Muscle of back (tissue), 13 donors: ENCODE results near the gene IL16. TPM values are rescaled to one million over a fixed set of nuclear protein-coding genes. Genes with fewer than 3 reads are reported as not detected.
"Not testable (repeated sequence)": the region's sequence is repeated elsewhere in the genome, so short reads cannot be mapped to it uniquely, and the experiment has no call there.

Source experiments
- DNase-seq, 3 donors: peaks; one replicate each; pipeline versions ENCODE4 v3.0.0 to v3.0.0-alpha.2; 2013
- long read RNA-seq, 9 donors: transcript quantifications; one replicate each; lab custom pipeline, GENCODE V29; 2026
- polyA plus RNA-seq, 10 donors: library from polyadenylated mRNA; unstranded; fragments of 120-200 nt; gene quantifications; one replicate each; pipeline ENCODE4 v1.2.1, GENCODE V29; 2013; ENCODE audit not compliant: insufficient read length in 10 of 10

IL16 gene
- polyA plus RNA-seq, result 10 to 100 TPM in 1 of 10 donors, 1 to 10 TPM in 9; 5.8 to 15.2 (median 8.1) TPM
- long read RNA-seq, donor 1, partial matches to known transcripts, result 0 of 1 reads
- long read RNA-seq, donor 1, other reads (novel, unspliced or antisense), result 0 of 1 reads
- long read RNA-seq, donor 2, partial matches to known transcripts, result 0 of 1 reads
- long read RNA-seq, donor 2, other reads (novel, unspliced or antisense), result 0 of 1 reads
- long read RNA-seq, donor 3, result 0 reads
- long read RNA-seq, donor 4, result 0 reads
- long read RNA-seq, donor 5, partial matches to known transcripts, result 0 of 2 reads
- long read RNA-seq, donor 5, other reads (novel, unspliced or antisense), result 0 of 2 reads
- long read RNA-seq, donor 6, partial matches to known transcripts, result 0 of 1 reads
- long read RNA-seq, donor 6, other reads (novel, unspliced or antisense), result 0 of 1 reads
- long read RNA-seq, donor 7, result 0 reads
- long read RNA-seq, donor 8, partial matches to known transcripts, result 0 of 1 reads
- long read RNA-seq, donor 8, other reads (novel, unspliced or antisense), result 0 of 1 reads
- long read RNA-seq, donor 9, result 0 reads

- DNase-seq, result no peak
Observed at GRCh38 chr15:81196576-81197254, at the start of gene IL16. Gene IL16 (plus strand): TSS chr15:81196879. CDS start chr15:81225400, 28,521 bp downstream.

GRCh38 chr15:81151389-81151788 is 45.3 kb upstream of the IL16 start:
- DNase-seq, result no peak

GRCh38 chr15:81152339-81152738 is 44.3 kb upstream of the IL16 start:
- DNase-seq, result no peak

GRCh38 chr15:81152799-81153198 is 43.9 kb upstream of the IL16 start:
- no peak for DNase-seq

GRCh38 chr15:81155375-81156218 is 41.1 kb upstream of the IL16 start:
- peak; percentile 45 to 77 (median 63) for DNase-seq

- DNase-seq, result no peak
Observed at GRCh38 chr15:81156324-81156723, 40.4 kb upstream of the IL16 start.

GRCh38 chr15:81157195-81157938 is 39.3 kb upstream of the IL16 start:
- peak in 1 of 3 donors; percentile 68 for DNase-seq

- DNase-seq, result no peak
Observed at GRCh38 chr15:81157939-81158223, 38.8 kb upstream of the IL16 start.

GRCh38 chr15:81158561-81158960 is 38.1 kb upstream of the IL16 start:
- not testable (repeated sequence) for DNase-seq

- DNase-seq, result peak; percentile 89 to 97 (median 91)
Observed at GRCh38 chr15:81160312-81161159, 36.1 kb upstream of the IL16 start.

GRCh38 chr15:81161160-81161673 is 35.5 kb upstream of the IL16 start:
- DNase-seq, result no peak

GRCh38 chr15:81161851-81162250 is 34.8 kb upstream of the IL16 start:
- DNase-seq, result no peak

GRCh38 chr15:81163961-81164800 is 32.5 kb upstream of the IL16 start:
- peak in 1 of 3 donors; percentile 74 for DNase-seq

- DNase-seq, result no peak
Observed at GRCh38 chr15:81165535-81165934, 31.1 kb upstream of the IL16 start.

GRCh38 chr15:81166636-81167305 is 29.9 kb upstream of the IL16 start:
- DNase-seq, result no peak

GRCh38 chr15:81168131-81168526 is 28.6 kb upstream of the IL16 start:
- no peak for DNase-seq

- DNase-seq, result no peak
Observed at GRCh38 chr15:81168644-81169043, 28.0 kb upstream of the IL16 start.

GRCh38 chr15:81170511-81170910 is 26.2 kb upstream of the IL16 start:
- DNase-seq, result no peak

- no peak for DNase-seq
Observed at GRCh38 chr15:81171286-81171685, 25.4 kb upstream of the IL16 start.
